ENCODE data around the gene ARL6IP5.

DNA sequence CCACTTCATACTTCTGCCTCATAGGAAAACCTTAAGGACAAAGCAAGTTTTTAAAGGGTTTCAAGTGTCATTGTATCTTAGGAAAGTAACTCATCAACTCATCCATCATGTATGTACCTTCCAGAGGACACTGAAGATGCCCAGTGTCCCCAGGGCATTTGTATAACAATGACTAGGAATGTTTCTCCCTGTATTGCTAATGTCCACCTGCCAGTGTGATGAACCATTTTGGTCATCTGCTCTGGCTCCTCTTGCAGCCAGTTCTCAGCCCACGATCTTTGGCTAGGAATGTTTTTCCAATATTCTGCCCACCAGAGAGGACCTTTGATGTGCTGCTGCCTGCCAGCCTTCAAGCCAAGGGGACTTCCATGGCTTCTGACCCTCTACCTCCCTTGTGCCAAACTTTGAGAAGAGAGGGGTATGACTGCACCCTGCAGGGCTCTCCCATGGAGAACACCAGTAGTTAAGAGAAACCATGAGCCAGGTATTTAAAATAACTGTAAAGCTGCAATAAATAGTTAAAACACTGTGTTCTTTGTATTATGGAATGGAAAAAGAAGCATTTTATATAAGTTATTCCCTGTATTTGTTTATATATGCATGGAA is 26.3 kb downstream of the ARL6IP5 start:
- TF ChIP-seq, protein P1, sequence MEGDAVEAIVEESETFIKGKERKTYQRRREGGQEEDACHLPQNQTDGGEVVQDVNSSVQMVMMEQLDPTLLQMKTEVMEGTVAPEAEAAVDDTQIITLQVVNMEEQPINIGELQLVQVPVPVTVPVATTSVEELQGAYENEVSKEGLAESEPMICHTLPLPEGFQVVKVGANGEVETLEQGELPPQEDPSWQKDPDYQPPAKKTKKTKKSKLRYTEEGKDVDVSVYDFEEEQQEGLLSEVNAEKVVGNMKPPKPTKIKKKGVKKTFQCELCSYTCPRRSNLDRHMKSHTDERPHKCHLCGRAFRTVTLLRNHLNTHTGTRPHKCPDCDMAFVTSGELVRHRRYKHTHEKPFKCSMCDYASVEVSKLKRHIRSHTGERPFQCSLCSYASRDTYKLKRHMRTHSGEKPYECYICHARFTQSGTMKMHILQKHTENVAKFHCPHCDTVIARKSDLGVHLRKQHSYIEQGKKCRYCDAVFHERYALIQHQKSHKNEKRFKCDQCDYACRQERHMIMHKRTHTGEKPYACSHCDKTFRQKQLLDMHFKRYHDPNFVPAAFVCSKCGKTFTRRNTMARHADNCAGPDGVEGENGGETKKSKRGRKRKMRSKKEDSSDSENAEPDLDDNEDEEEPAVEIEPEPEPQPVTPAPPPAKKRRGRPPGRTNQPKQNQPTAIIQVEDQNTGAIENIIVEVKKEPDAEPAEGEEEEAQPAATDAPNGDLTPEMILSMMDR (conservative IDR thresholded peaks at IDR 0.05 in 1 of 2, IDR thresholded peaks at IDR 0.05 in 1 of 2; ENCODE audit: extremely low read depth in 1 of 2, insufficient read depth in 1 of 2, low read depth in 1 of 2, low read length in 2 of 2) = no peak
- no peak for TF ChIP-seq EZH2 (IDR thresholded peaks at IDR 0.05; ENCODE audit: borderline replicate concordance, low read length)
